ENCODE data around the gene PRKN. TPM values are rescaled to one million over a fixed set of nuclear protein-coding genes. Genes with fewer than 3 reads are reported as not detected.

The PRKN gene
- total RNA-seq, 1 experiment from 2014 or later: 0.46 TPM

DNA sequence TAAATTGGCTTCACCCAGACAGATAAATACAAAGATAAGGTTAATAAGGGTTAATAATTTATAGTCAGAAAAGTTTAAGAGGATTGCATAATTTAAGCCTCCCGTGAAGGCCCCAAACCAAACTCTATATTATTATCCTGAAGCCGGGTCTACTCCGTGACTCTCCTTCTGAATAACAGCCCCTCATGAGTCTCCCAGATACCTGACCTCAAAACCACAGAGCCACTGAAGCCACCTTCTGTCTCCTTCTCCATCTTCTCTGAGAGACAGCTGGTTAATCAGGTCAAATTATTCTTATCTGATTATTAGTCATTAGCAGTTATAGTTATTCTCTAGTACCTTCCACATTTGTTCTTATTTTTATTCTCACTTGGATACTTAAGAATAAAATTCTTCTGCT, 884.5 kb downstream of the PRKN start:
- no peak for ATAC-seq
- no peaks in the 10 kb centered on the region for H3K9me3 ChIP-seq (ENCODE audit: control insufficient read depth, insufficient read depth, low read depth, low read length)
- TF ChIP-seq TCF7L2 (IDR thresholded peaks at IDR 0.05; ENCODE audit: low read depth, low read length) (no peak), CTCF (IDR thresholded peaks at IDR 0.05) (no peak), SIN3A (IDR thresholded peaks at IDR 0.05; ENCODE audit: borderline replicate concordance, insufficient read depth, low read depth, low read length) (no peak), POLR2AphosphoS5 (IDR thresholded peaks at IDR 0.05; ENCODE audit: low read depth, low read length) (no peak)
- H3K36me3 ChIP-seq (ENCODE audit: control insufficient read depth, insufficient read depth, low read length): no peaks in the 10 kb centered on the region
- in situ Hi-C loops (cut with HindIII; ENCODE audit: low pct_unique_long_range_greater_than_20kb, low sequenced_read_pairs) (no loop called here), intact Hi-C loops (cut with micrococcal nuclease; ENCODE audit: unreplicated experiment) (no loop called here)
- POLR2A ChIA-PET: no interaction called here
- DNase-seq (ENCODE audit: low read depth, low spot score): no peak
- no TSS peak for BruUV-seq (replicated peaks)
- H3K27ac ChIP-seq (ENCODE audit: low read length): no peak overlapping the region
- H3K27me3 ChIP-seq (ENCODE audit: control insufficient read depth, insufficient read depth, low read length): no peaks in the 10 kb centered on the region
- CTCF ChIA-PET: no interaction called here
- no peaks in the 10 kb centered on the region for H3K4me1 ChIP-seq (ENCODE audit: control insufficient read depth, insufficient read depth, low read length)
- H3K4me3 ChIP-seq (ENCODE audit: low read depth in 2 of 2, low read length in 2 of 2): no peak overlapping the region

DNA sequence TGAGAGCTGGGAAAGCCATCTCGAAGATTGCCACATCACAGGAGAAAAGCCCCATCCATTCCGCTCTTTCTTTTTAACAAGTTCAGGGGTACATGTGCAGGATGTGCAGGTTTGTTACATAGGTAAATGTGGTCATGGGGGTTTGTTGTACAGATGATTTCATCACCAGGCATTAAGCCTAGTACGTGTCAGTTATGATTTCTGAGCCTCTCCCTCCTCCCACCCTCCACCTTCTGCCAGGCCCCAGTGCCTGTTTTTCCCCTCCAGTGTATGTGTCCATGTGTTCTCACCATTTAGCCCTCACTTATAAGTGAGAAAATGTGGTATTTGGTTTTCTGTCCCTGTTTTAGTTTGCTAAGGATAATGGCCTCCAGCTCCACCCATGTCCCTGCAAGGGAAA, 887.2 kb downstream of the PRKN start:
- H3K4me1 ChIP-seq (ENCODE audit: control insufficient read depth, insufficient read depth, low read length): no peaks in the 10 kb centered on the region
- intact Hi-C loops (cut with micrococcal nuclease; ENCODE audit: unreplicated experiment): no loop called here
- ChIA-PET POLR2A (no interaction called here), CTCF (no interaction called here)
- no peaks in the 10 kb centered on the region for H3K9me3 ChIP-seq (ENCODE audit: control insufficient read depth, insufficient read depth, low read depth, low read length)
- H3K36me3 ChIP-seq (ENCODE audit: control insufficient read depth, insufficient read depth, low read length): no peaks in the 10 kb centered on the region
- no peak overlapping the region for H3K4me3 ChIP-seq (ENCODE audit: low read depth in 2 of 2, low read length in 2 of 2)
- TF ChIP-seq SIN3A (IDR thresholded peaks at IDR 0.05; ENCODE audit: borderline replicate concordance, insufficient read depth, low read depth, low read length) (no peak), CTCF (IDR thresholded peaks at IDR 0.05) (no peak), POLR2AphosphoS5 (IDR thresholded peaks at IDR 0.05; ENCODE audit: low read depth, low read length) (no peak)
- TF ChIP-seq, protein P1, sequence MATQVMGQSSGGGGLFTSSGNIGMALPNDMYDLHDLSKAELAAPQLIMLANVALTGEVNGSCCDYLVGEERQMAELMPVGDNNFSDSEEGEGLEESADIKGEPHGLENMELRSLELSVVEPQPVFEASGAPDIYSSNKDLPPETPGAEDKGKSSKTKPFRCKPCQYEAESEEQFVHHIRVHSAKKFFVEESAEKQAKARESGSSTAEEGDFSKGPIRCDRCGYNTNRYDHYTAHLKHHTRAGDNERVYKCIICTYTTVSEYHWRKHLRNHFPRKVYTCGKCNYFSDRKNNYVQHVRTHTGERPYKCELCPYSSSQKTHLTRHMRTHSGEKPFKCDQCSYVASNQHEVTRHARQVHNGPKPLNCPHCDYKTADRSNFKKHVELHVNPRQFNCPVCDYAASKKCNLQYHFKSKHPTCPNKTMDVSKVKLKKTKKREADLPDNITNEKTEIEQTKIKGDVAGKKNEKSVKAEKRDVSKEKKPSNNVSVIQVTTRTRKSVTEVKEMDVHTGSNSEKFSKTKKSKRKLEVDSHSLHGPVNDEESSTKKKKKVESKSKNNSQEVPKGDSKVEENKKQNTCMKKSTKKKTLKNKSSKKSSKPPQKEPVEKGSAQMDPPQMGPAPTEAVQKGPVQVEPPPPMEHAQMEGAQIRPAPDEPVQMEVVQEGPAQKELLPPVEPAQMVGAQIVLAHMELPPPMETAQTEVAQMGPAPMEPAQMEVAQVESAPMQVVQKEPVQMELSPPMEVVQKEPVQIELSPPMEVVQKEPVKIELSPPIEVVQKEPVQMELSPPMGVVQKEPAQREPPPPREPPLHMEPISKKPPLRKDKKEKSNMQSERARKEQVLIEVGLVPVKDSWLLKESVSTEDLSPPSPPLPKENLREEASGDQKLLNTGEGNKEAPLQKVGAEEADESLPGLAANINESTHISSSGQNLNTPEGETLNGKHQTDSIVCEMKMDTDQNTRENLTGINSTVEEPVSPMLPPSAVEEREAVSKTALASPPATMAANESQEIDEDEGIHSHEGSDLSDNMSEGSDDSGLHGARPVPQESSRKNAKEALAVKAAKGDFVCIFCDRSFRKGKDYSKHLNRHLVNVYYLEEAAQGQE (IDR thresholded peaks at IDR 0.05; ENCODE audit: insufficient read depth in 1 of 2, low read depth in 2 of 2, low read length in 1 of 2): no peak
- BruUV-seq (replicated peaks): no TSS peak
- in situ Hi-C loops (cut with HindIII; ENCODE audit: low pct_unique_long_range_greater_than_20kb, low sequenced_read_pairs): no loop called here
- DNase-seq (ENCODE audit: low read depth, low spot score) (no peak), ATAC-seq (no peak)
- no peak overlapping the region for H3K27ac ChIP-seq (ENCODE audit: low read length)
- no peaks in the 10 kb centered on the region for H3K27me3 ChIP-seq (ENCODE audit: control insufficient read depth, insufficient read depth, low read length)
